Stimulated activated CD4-positive, alpha-beta T cell treated with anti-CD3 and anti-CD28 coated beads, Interleukin-15, amount 100 ng/mL, for 48 hours (primary cell): ENCODE measurements around the gene BAG3.
"Not testable (repeated sequence)": the region's sequence is repeated elsewhere in the genome, so short reads cannot be mapped to it uniquely, and the experiment has no call there.

Experiments
- DNase-seq, 2 donors: peaks; one replicate each; pipeline ENCODE4 v3.0.0-alpha.2; 2020; ENCODE audit warnings: low read depth in 2 of 2

The BAG3 gene

DNA sequence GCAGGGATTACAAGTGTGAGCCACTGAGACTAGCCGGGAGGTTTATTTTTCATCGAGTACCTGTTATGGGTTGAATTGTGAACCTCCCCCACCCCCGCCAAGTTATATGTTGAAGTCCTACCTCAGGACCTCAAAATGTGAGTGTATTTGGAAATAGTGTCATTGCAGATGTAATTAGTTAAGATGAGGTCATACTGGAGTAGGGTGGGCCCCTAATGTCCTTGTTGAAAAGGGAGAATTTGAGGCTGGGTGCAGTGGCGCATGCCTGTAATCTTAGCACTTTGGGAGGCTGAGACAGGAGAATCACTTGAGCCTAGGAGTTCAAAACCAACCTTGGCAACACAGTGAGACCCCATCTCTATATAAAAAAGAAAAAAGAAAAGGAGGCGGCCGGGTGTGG, 10.8 kb upstream of the BAG3 start:
- no peak for DNase-seq

DNA sequence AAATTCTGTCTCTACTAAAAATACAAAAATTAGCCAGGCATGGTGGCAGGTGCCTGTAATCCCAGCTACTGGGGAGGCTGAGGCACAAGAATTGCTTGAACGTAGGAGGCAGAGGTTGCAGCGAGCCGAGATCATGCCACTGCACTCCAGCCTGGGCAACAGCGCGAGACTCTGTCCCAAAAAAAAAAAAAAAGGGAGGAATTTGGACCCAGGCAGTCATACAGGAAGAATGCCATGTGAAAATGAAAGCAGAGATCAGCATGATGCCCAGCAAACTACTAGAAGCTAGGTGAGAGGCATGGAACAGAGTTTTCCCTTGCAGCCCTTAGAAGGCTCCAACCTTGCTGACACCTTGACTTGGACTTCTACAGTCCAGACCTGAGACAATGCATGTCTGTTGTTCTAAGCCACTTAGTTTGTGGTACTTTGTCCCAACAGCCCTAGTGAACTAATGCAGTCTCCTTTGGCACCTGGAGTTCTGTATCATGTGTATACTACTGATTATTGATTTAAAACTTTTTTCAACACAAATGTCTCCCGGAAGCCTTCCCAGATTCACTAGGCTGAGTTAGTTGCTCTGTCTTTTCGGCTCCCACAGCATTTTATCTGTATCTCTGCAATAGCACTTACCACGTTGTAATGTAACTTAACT, 10.2 kb upstream of the BAG3 start:
- DNase-seq, result no peak

DNA sequence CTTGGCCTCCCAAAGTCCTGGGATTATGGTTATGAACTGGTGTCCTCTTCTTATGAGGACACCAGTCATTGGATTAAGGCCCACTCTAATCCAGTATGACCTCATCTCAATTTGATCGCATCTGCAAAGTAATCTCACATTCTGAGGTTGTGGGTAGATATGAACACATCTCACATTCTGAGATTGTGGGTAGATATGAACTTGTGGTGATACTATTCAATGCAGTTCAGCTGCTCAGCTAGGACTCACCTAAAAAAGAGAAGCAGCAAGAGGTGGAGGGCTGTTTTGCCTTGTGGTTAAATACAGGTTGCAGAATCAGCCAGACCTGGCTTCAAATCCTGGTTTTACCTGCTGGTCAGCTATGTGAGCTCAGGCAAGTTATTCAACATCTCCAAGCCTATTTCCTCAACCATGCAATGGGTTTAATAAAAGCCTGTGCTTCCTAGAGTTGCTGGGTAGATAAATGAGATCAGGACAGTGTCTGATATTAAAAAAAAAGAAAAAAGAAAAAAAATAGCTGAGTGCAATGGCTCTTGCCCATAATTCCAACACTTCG, 8.5 kb upstream of the BAG3 start:
- no peak for DNase-seq

DNA sequence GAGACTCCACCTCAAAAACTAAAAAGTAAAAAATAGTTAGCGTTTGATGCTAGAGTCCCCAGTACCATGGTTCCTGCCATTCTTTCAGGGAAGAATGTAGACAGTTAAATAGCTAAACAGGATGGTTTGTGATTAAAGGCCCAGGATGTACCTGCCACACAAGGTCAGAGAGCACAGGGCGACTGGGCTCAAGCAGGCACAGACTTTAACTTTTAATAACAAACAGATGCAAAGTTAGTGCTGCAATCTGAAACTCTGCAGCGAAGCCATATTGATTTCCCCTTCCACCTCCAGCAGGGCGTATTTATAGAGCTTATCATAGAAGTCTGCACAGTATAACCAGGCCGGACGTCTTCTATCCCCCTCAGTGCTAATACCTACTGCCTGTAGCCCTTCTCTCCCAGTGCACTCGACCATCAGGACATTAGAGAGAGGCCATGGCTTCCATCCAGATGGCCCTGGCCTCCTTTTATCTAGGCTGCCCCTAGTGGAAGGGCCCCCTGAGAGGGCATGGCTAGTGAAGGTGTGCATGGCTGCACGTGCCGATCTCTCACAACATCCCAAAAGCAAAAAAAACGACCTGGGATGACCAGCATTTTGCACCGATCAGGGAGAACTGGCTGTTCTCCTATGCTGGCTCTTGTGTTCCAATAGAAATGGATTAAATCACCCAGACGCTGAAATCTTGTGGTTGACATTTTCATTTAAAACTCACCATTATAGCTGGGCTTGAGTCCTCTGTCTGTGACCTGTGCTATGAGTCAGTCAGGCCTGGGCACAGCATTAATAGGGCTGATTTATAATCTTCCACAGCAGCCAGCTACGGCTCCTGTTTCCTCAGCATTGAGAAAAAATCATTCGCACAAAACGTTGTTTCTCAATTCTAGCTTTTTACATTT, 7.6 kb upstream of the BAG3 start:
- no peak for DNase-seq

DNA sequence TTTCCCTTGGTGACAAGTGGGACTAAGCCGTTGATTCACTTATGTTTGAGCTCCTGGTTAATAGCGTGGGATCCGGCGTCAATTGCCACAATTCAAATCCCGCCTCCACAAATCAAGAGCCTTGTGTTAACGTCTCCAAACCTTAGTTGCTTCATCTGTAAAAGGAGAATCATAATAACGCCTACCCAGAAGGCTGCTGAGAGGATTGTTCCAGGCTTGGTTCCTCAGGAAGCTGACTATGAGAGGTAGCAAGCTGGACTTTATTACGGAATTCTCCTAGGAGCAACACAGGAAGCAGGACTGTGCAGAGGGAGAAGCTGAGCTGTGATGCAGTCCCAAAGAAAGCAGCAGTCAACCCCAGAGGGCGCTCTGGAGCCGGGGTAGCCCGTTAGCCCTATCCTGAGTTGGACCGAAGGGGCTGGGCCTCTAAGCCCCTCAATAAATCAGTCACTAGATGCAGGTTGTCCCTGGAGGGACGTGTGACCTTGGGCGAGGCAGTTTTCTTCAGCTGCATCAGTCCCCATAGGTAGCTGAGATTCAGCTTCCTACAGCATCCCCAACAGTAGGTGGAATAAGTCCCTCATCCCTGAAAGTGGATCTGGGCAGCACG, 6.9 kb upstream of the BAG3 start:
- DNase-seq, result no peak

DNA sequence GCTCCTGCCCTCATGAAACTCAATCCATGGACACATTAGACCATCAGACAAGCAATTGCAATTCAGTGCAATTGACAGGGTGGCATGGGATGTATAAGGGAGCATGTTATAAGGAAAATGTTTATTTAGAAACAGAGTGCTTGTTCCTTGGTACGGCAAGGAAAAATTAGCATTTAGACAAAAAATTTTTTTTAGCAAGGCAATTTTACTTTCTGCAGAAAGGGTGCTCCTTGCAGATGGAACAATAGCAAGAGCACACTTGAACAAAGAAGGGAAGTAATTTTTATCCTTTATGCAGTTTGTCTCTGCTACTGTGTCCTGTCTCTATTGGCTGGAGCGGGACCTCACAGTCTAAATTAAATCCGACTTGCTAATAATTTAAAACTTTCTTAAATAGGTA, 6.2 kb upstream of the BAG3 start:
- DNase-seq, result no peak

DNA sequence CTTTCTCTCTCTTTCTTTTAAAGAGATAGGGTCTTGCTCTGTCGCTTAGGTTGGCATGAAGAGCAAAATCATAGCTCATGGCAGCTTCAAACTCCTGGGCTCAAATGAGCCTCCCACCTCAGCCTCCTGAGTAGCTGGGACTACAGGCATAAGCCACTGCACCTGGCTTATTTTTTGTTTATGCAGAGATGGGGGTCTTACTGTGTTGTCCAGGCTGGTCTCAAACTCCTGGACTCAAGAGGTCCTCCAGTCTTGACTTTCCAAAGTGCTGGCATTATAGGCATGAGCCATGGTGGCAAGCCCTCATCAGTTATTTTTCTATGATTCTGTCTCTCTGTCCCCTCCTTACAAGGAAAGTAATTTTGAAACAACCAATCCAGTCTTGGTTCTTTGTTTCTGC, 1.1 kb upstream of the BAG3 start:
- no peak for DNase-seq

DNA sequence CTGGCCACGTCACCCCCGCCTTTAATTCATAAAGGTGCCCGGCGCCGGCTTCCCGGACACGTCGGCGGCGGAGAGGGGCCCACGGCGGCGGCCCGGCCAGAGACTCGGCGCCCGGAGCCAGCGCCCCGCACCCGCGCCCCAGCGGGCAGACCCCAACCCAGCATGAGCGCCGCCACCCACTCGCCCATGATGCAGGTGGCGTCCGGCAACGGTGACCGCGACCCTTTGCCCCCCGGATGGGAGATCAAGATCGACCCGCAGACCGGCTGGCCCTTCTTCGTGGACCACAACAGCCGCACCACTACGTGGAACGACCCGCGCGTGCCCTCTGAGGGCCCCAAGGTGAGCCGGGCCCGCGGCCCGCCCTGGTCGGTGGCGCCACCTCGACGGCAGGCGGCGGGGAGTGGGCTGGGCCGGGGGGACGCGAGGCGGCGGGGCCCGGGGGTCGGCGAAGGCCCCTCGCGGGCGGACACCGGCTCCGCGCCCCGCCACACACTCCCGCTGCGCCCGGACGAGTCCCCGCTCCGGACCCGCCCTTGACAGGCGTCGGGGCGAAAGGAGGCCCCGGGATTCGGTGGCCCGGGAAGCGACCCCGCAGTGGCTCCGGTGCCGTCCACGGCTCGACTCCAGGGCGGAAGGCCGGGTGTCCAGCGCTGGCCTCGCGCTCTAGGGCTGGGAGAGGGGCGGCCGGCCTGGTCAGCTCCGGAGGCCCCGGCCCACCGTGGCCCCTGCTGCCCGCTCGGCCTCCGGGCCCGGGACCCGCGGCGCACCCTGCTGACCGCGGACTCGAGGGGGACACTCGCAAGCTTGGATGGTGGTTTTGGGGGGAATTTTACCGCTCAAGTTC, 557 bp downstream of the BAG3 start:
- no peak for DNase-seq

DNA sequence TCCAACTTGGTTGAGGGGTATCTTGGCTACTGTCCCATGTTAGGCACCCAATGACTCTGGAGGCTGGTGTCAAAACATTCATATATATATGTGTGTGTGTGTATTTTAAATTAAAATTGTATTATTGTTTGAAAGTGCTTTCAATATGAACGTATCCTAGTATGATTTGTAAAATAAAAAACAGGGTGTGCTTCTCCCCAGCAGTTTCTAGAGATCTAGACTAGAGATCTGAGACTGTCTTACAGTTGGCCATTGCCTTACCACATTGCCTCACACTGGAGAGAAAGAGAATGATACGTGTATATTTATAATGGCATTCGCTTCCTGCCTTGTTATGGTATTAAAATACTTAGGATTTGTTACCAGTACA, 1.2 kb downstream of the BAG3 start:
- DNase-seq, result no peak

DNA sequence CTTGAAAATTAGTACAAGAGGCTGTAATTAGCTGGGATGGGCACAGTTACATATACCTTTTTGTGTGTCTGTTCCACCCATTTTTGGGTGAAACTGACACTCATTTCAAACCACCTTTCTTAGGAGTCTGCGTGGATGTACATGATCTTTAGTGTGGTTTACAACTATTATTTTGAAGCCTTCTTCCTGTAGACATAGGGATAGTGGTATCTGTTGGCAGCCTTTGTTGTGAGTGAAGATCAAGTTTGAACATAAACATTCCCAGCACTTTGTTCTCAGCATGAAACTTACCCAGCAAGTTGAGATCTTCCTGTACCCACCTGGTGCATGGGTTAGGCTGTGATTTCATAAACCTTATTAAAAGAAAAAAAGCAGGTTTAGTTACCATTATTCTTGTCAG, 2.0 kb downstream of the BAG3 start:
- DNase-seq, result no peak

DNA sequence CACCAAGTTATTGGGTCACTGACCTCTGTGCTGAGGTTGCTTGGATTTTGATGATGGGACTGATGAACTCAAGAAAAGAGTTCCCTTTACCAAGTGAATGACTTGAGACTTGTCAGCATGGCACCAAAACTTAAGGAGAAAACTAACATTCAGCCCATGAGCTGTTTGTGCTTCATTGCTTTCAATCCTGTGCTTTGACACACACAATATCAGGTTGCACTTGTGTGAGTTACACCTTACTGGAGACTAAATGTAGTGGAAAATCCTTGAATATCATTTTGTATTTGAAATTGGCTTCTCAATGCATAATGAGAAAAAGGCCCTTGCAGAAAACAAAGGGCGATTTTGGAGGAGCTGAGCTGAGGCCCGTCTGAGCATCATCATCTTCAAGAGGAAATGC, 2.7 kb downstream of the BAG3 start:
- no peak for DNase-seq

DNA sequence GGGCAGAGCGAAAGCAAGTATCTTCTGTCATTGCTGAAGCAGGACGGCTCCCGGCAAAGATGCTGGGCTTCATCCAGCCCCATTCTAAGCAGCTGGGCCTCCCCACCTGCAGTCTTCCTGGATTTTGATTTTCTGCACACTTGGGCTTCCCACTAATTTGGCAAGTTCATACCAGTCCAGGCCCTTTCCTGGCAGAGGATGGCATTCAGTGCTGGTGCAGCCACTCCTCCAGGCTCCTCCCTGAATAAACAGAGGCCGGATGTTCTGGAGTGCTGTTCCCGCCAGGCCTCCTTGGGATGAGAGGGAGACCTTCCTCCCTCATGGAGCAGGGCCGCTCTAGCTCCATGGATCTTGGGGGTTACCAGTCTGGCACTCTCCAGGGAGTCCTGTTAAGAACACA, 3.4 kb downstream of the BAG3 start:
- no peak for DNase-seq

DNA sequence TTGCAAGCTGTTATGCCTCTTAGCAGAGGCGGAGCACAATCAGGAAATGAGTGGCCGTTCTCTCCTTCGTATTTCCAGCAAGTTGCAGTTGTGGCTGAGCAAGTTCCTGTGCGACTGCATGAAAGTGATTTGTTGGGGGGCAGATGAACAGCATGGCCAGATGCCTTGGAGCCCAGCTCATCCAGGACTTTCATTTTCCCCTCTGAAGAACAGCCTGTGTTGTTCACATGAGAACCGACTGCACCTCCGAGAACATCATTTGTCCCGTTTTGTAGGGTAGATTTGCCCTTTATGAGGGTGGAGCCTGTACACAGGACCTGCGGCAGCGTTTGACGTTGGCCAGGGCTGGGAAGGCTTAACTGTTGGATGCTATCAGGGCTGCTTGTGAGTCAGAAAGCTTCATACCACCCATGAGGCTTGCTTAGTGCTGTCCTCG, 4.4 kb downstream of the BAG3 start:
- peak in 1 of 2 donors; percentile 61 for DNase-seq

DNA sequence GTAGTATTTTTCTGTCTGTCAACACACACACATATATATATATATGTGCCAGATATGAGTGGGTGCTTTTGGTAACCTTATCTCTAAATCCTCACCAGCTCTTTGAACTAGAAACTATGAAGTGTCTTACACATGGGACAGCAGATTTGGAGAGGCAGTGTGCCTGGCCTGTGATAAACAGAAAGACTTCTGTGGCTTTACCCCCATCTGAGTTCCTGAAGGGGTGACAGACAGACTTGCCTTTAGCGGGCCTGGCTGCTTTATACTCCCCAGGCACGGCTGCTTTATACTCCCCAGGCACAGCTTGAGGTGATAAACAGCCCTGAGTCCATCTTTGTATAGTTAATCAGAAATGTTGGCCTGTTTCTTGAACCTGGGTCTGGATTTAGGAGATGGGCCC, 5.6 kb downstream of the BAG3 start:
- no peak for DNase-seq

DNA sequence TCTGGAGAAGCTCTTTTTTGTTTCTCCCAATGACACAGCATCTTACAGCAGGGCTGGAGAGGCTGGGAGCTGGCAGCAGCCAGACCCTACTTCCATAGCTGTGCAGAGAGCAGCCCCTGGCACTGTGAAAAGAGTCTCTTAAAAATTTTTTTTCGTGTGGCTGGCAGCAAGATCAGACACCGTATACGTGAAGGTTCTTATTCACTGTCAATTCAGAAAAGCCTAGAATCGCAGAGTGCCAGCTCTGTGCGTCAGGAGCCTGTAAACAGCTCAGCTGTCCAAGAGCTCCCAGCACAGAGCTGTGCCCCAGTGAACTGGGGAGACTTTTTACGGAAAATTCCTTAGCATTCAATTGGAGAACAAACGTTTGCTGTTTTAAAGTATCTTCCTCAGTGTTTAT, 6.5 kb downstream of the BAG3 start:
- no peak for DNase-seq

DNA sequence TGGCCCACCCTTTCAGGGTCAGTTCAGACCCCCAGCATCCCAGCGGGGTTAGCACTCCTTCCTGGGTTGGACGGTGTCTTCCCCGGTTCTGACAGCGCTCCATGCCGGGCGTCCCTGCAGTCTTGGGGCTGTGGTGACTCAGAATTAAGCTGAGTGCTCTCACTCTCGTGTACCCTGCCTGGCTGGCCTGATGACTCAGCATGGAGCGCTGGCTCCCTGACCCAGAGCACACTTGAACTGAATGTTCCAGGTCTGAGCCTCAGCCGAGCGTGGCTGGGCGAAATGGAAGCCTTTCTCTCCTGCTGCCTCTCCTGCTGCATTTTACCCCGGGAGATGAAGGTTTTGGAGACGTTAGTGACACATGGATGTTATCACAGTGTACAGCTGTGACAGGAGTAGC, 7.1 kb downstream of the BAG3 start:
- no peak for DNase-seq

DNA sequence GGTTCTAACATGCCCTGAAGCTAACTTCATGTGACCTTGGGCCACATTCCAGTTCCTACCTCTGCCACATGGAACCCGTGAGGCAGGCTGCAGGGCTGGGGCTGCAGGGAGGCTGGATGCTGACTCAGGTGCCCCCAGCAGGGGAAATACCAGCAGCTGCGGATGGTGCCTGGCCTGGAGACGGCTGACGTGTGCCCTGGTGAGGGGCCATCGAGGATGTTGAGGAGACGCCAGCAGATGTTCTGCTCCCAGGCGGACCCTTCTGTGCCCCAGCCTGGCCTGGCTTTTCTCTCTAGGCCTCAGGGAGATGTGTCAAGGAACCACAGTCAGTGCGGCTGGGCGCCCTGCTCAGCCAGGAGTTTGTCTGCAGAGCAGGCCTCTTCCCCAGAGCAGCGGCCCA, 8.8 kb downstream of the BAG3 start:
- no peak for DNase-seq

DNA sequence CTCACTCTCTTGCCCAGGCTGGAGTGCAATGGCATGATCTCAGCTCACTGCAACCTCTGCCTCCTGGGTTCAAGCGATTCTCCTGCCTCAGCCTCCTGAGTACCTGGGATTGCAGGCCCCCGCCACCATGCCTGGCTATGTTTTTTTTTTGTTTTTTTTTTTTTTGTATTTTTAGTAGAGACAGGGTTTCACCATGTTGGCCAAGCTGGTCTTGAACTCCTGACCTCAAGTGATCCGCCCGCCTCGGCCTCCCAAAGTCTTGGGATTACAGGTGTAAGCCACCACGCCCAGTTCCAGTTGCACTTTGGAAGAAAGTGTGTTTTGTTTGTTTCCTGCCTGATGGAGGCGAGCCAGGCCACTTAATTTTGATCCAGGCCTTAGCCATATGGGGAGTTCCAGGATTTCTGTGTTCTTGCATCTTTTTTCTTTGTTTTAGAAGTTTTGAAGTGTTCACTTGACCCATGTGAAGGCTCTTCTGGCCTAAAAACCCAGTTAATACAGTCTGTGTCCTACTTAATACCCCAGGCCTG, 11.0 kb downstream of the BAG3 start:
- not testable (repeated sequence) for DNase-seq

DNA sequence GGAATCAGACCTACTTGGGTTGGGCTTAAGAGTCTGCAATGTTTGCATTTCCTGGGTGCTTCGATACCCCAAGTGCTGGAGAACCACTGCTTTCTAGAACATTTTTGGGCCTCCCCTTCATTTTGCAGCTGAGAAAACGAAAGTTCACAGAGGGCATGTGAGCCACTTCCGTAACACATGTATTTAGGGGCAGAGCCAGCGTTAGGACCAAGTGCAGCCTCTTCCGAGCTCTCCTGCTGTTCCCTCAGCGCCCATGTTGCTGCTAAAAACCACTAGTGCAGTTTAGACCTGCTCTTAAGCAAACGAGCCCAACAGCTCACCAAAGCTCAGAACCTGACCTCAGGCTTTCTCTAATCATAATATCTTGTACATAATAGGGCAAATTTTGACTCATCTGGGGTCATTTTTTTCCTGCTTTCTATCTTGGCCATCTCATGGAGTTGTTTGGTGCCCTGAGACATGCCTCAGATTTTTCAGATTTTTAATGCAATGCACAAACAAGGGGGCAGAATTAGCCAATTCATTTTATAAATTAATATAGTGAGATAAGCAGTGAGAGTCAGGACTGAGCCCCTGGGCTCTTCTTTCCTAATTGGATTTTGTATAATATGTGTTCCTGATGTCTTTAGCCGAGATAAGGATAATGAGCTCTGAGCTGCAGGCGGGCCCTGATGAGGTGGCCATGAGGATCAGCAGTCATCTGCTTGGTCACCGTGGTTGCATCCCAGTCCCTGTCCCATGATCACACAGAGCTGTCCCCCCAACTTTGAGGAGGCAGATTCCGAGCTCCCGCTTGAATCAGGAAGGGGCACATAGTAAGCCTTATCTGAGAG, 12.9 kb downstream of the BAG3 start:
- DNase-seq, result no peak

DNA sequence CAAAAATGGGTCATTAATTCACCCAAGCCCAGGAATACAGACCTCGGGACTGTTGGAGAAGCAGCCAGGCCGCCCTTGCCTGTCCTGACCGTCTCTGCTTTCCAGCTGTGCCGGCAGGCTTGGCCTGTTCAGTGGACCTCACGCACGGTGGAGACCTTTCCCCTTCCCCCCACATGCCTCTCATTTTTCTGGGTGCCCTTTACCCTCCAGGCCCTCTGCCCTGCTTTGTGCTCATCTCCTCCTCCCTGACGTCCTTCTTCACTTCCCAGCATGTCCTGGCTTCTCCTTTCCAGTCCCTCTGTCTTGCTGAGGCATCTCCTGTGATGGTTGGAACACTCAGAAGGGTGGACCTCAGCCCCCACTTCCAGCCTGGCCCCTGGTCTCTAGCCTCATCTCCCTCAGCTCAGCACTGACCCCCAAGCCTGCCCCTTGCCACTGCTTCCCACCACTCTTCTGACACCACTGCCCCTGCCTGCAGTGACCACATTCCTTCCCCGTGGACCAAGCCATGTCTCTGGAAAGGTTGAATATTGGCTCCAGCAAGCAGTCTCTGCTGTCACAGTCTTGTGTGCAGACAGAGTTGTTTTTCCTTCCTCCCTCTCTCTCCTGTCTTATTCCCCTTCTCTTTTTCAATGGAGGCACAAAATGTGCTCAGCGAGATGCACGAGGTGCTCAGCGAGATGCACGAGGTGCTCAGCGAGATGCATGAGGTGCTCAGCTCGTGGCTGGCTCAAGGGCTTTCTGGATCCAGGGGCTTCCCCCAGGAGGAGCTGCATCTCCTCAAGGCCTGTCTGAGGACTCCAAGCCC, 14.9 kb downstream of the BAG3 start:
- DNase-seq, result no peak
